HEK293 (cell line): Measurements from ENCODE around the gene FAM81A.

Experiments
- CTCF ChIA-PET: fragments of 350-600 bp; formaldehyde crosslinking; extraction: SDS; loops from one replicate; lab custom pipeline; 2021; ENCODE audit warnings: antibody characterized with exemption; lab: Yijun Ruan, JAX
- POLR2A ChIA-PET: fragments of 300-600 bp; formaldehyde crosslinking; extraction: SDS; loops from one replicate; lab custom pipeline; 2020; ENCODE audit warnings: antibody characterized with exemption, inconsistent platforms; lab: Yijun Ruan, JAX
- H3K27ac ChIP-seq: fragments of 200-500 bp; sonication (Bioruptor generic); 2 replicates; pipeline ENCODE4 v1.5.1; 2014; ENCODE audit warnings: low read depth, low read length, control low read depth, inconsistent platforms; ENCODE audit errors: extremely low read depth
- H3K36me3 ChIP-seq, 2 experiments: fragments of 200-500 bp in 1 of 2; sonication (Bioruptor generic) in 1 of 2; 1 replicate in 1 of 2; 2 replicates in 1 of 2; pipeline ENCODE4 v1.5.1; 2014 to 2017; ENCODE audit warnings: inconsistent platforms in 2 of 2, low read length in 2 of 2; ENCODE audit not compliant: control insufficient read depth in 2 of 2, insufficient read depth in 1 of 2
- H3K4me1 ChIP-seq: fragments of 200-500 bp; sonication (Bioruptor generic); 2 replicates; pipeline ENCODE4 v1.5.1; 2014; ENCODE audit warnings: mild to moderate bottlenecking, low read length, inconsistent platforms; ENCODE audit not compliant: control insufficient read depth, insufficient read depth
- H3K4me3 ChIP-seq: 2 replicates; pipeline ENCODE4 v1.5.1; 2011; ENCODE audit warnings: low read depth, mild to moderate bottlenecking, control low read depth, low read length, moderate library complexity
- H3K9me3 ChIP-seq: fragments of 200-500 bp; sonication (Bioruptor generic); 2 replicates; pipeline ENCODE4 v1.5.1; 2014; ENCODE audit warnings: low read depth, low read length, inconsistent platforms; ENCODE audit not compliant: control insufficient read depth, insufficient read depth
- CTCF ChIP-seq: fragments of 450-650 bp; formaldehyde crosslinking; IDR thresholded peaks from 2 replicates; pipeline ENCODE4 v1.5.1; 2016; ENCODE audit warnings: missing biosample characterization, missing genetic modification characterization
- EGR2 ChIP-seq: fragments of 450-650 bp; formaldehyde crosslinking; IDR thresholded peaks from 2 replicates; pipeline ENCODE4 v1.5.1; 2016; ENCODE audit warnings: low read depth, missing biosample characterization, missing genetic modification characterization
- GLI4 ChIP-seq: fragments of 450-650 bp; formaldehyde crosslinking; IDR thresholded peaks from 2 replicates; pipeline ENCODE4 v1.5.1; 2016; ENCODE audit warnings: missing biosample characterization, missing genetic modification characterization
- MYNN ChIP-seq: fragments of 450-650 bp; formaldehyde crosslinking; IDR thresholded peaks from 2 replicates; pipeline ENCODE4 v1.5.1; 2016; ENCODE audit warnings: missing biosample characterization, missing genetic modification characterization, borderline replicate concordance
- PRDM6 ChIP-seq: fragments of 450-650 bp; formaldehyde crosslinking; IDR thresholded peaks from 2 replicates; pipeline ENCODE4 v1.5.1; 2017; ENCODE audit warnings: missing biosample characterization, missing genetic modification characterization
- SP7 ChIP-seq: fragments of 450-650 bp; formaldehyde crosslinking; IDR thresholded peaks from 2 replicates; pipeline ENCODE4 v1.5.1; 2016; ENCODE audit warnings: missing biosample characterization, missing genetic modification characterization
- TRIM28 ChIP-seq: IDR thresholded peaks from 2 replicates; pipeline ENCODE4 v1.6.1; 2011; ENCODE audit warnings: low read length, control low read depth, borderline replicate concordance
- ZBTB11 ChIP-seq: fragments of 450-650 bp; formaldehyde crosslinking; conservative IDR thresholded peaks from 2 replicates; pipeline ENCODE4 v1.5.1; 2016; ENCODE audit warnings: low read depth, missing biosample characterization, missing genetic modification characterization
- ZNF10 ChIP-seq: fragments of 450-650 bp; formaldehyde crosslinking; IDR thresholded peaks from 2 replicates; pipeline ENCODE4 v1.5.1; 2017; ENCODE audit warnings: missing biosample characterization, missing genetic modification characterization
- ZNF146 ChIP-seq: fragments of 450-650 bp; formaldehyde crosslinking; IDR thresholded peaks from 2 replicates; pipeline ENCODE4 v1.5.1; 2016; ENCODE audit warnings: missing biosample characterization, missing genetic modification characterization
- ZNF23 ChIP-seq: fragments of 450-650 bp; formaldehyde crosslinking; IDR thresholded peaks from 2 replicates; pipeline ENCODE4 v1.5.1; 2016; ENCODE audit warnings: missing biosample characterization, missing genetic modification characterization, borderline replicate concordance
- ZNF239 ChIP-seq: fragments of 450-650 bp; formaldehyde crosslinking; IDR thresholded peaks from 2 replicates; pipeline ENCODE4 v1.5.1; 2016; ENCODE audit warnings: missing biosample characterization, missing genetic modification characterization
- ZNF280C ChIP-seq: fragments of 450-650 bp; formaldehyde crosslinking; IDR thresholded peaks from 2 replicates; pipeline ENCODE4 v1.5.1; 2016; ENCODE audit warnings: missing biosample characterization, missing genetic modification characterization
- ZNF311 ChIP-seq: fragments of 450-650 bp; formaldehyde crosslinking; IDR thresholded peaks from 2 replicates; pipeline ENCODE4 v1.5.1; 2017; ENCODE audit warnings: missing biosample characterization, missing genetic modification characterization, borderline replicate concordance
- ZNF354C ChIP-seq: fragments of 450-650 bp; formaldehyde crosslinking; IDR thresholded peaks from 2 replicates; pipeline ENCODE4 v1.5.1; 2016; ENCODE audit warnings: missing biosample characterization, missing genetic modification characterization, low read depth, borderline replicate concordance
- ZNF362 ChIP-seq: fragments of 450-650 bp; formaldehyde crosslinking; IDR thresholded peaks from 2 replicates; pipeline ENCODE4 v1.5.1; 2016; ENCODE audit warnings: missing biosample characterization, missing genetic modification characterization
- ZNF530 ChIP-seq: fragments of 450-650 bp; formaldehyde crosslinking; IDR thresholded peaks from 2 replicates; pipeline ENCODE4 v1.5.1; 2016; ENCODE audit warnings: low read depth, missing biosample characterization, missing genetic modification characterization
- ZNF600 ChIP-seq: fragments of 450-650 bp; formaldehyde crosslinking; IDR thresholded peaks from 2 replicates; pipeline ENCODE4 v1.5.1; 2016; ENCODE audit warnings: missing biosample characterization, missing genetic modification characterization
- ZNF654 ChIP-seq: fragments of 450-650 bp; formaldehyde crosslinking; IDR thresholded peaks from 2 replicates; pipeline ENCODE4 v1.5.1; 2016; ENCODE audit warnings: low read depth, missing biosample characterization, missing genetic modification characterization
- ZNF792 ChIP-seq: fragments of 450-650 bp; formaldehyde crosslinking; IDR thresholded peaks from 2 replicates; pipeline ENCODE4 v1.5.1; 2016; ENCODE audit warnings: missing biosample characterization, missing genetic modification characterization

FAM81A gene

GRCh38 chr15:59531066-59531675 is 93.2 kb downstream of the FAM81A start:
- Histone ChIP-seq H3K4me3 (no peak overlapping the region), H3K9me3 (no peaks in the 10 kb centered on the region), H3K4me1 (no peaks in the 10 kb centered on the region), H3K27ac (no peak overlapping the region), H3K36me3 (no peaks in the 10 kb centered on the region)
- TF ChIP-seq ZNF600 (tag by site-specific recombination) (no peak), ZNF146 (tag by site-specific recombination) (no peak), TRIM28 (no peak), ZNF792 (tag by site-specific recombination) (no peak), SP7 (tag by site-specific recombination) (no peak), ZNF311 (tag by site-specific recombination) (no peak), MYNN (tag by site-specific recombination) (no peak), PRDM6 (tag by site-specific recombination) (no peak), ZNF10 (tag by site-specific recombination) (no peak), ZNF280C (tag by site-specific recombination) (no peak), ZNF23 (no peak), ZBTB11 (tag by site-specific recombination) (no peak), ZNF362 (no peak), ZNF239 (tag by site-specific recombination) (no peak), EGR2 (tag by site-specific recombination) (no peak)
- CTCF ChIA-PET: interaction anchor here (2.8 to 3.6 kb wide), 2 partner anchors 89 to 103 kb away, joined by 14 to 39 read pairs; no protein-coding TSS in a partner anchor
- POLR2A ChIA-PET: no interaction called here

GRCh38 chr15:59532770-59533379 is 94.9 kb downstream of the FAM81A start:
- Histone ChIP-seq H3K36me3 (no peaks in the 10 kb centered on the region), H3K4me1 (no peaks in the 10 kb centered on the region), H3K9me3 (no peaks in the 10 kb centered on the region), H3K27ac (no peak overlapping the region), H3K4me3 (no peak overlapping the region)
- ChIA-PET CTCF (interaction anchor here (0.6 to 3.6 kb wide), 29 partner anchors 9 to 1394 kb away, joined by 3 to 39 read pairs (median 4); partner anchors contain the start of genes BNIP2 and GTF2A2), POLR2A (no interaction called here)
- TF ChIP-seq ZNF530 (no peak), ZNF354C (tag by site-specific recombination) (no peak), ZNF654 (tag by site-specific recombination) (peak; percentile 71), GLI4 (no peak), CTCF (tag by site-specific recombination) (peak; percentile 39)
